IMR-90 (cell line): ENCODE data around the gene TMEM239. TPM values are rescaled to one million over a fixed set of nuclear protein-coding genes. Genes with fewer than 3 reads are reported as not detected.

ENCODE experiments used
- ATAC-seq: fragments of 200-7000 bp; cut with Tn5 transposase; 2 replicates; pipeline ENCODE4 v1.9.1; 2020; ENCODE audit warnings: low read depth, mild to moderate bottlenecking, moderate library complexity
- BruUV-seq: library from RNA; stranded (reverse); fragments of 400-500 nt; replicated peaks from 2 replicates; lab custom pipeline; 2021; lab: Mats Ljungman, UMichigan
- CTCF ChIA-PET: fragments of 300-600 bp; formaldehyde crosslinking; extraction: SDS; loops from one replicate; lab custom pipeline; 2021; ENCODE audit warnings: antibody characterized with exemption; lab: Yijun Ruan, JAX
- POLR2A ChIA-PET: fragments of 300-600 bp; sonication (Branson Sonifier 250); formaldehyde crosslinking; loops from one replicate; lab custom pipeline; 2022; ENCODE audit warnings: antibody characterized with exemption; ENCODE audit not compliant: unreplicated experiment; lab: Charles Lee
- DNase-seq: peaks from one replicate; pipeline ENCODE4 v3.0.0; 2013
- H2AFZ ChIP-seq: replicated peaks from 2 replicates; pipeline ENCODE3; 2013; ENCODE audit warnings: low read length, mild to moderate bottlenecking; ENCODE audit not compliant: poor library complexity
- H2AK5ac ChIP-seq: 2 replicates; pipeline ENCODE4 v1.6.1; 2013; ENCODE audit warnings: low read depth, low read length, inconsistent platforms
- H2AK9ac ChIP-seq: replicated peaks from 2 replicates; pipeline ENCODE3; 2013; ENCODE audit warnings: mild to moderate bottlenecking, low read depth, low read length, moderate library complexity; ENCODE audit not compliant: poor library complexity
- H2BK120ac ChIP-seq: 2 replicates; pipeline ENCODE4 v1.6.1; 2013; ENCODE audit warnings: low read depth, low read length, inconsistent platforms
- H2BK15ac ChIP-seq: 3 replicates; pipeline ENCODE4 v1.6.1; 2013; ENCODE audit warnings: low read depth, low read length, inconsistent platforms
- H2BK20ac ChIP-seq: 2 replicates; pipeline ENCODE4 v1.6.1; 2013; ENCODE audit warnings: low read depth, mild to moderate bottlenecking, inconsistent platforms, low read length, moderate library complexity
- H2BK5ac ChIP-seq: 2 replicates; pipeline ENCODE4 v1.6.1; 2013; ENCODE audit warnings: mild to moderate bottlenecking, low read depth, low read length, inconsistent platforms; ENCODE audit not compliant: poor library complexity, severe bottlenecking
- H3K14ac ChIP-seq: replicated peaks from 2 replicates; pipeline ENCODE4 v1.6.1; 2013; ENCODE audit warnings: low read depth, low read length, inconsistent platforms
- H3K18ac ChIP-seq: 2 replicates; pipeline ENCODE4 v1.6.1; 2013; ENCODE audit warnings: low read depth, low read length, control low read depth
- H3K23ac ChIP-seq: 2 replicates; pipeline ENCODE4 v1.6.1; 2013; ENCODE audit warnings: low read depth, low read length, inconsistent platforms
- H3K27ac ChIP-seq: 2 replicates; pipeline ENCODE4 v1.5.1; 2013; ENCODE audit warnings: mild to moderate bottlenecking, control low read depth, low read length; ENCODE audit not compliant: insufficient read depth
- H3K27me3 ChIP-seq: 2 replicates; pipeline ENCODE4 v1.6.1; 2013; ENCODE audit warnings: low read length; ENCODE audit not compliant: control insufficient read depth, insufficient read depth
- H3K36me3 ChIP-seq: 2 replicates; pipeline ENCODE4 v1.6.1; 2013; ENCODE audit warnings: low read length, mixed read lengths; ENCODE audit not compliant: control insufficient read depth, insufficient read depth
- H3K4ac ChIP-seq: 2 replicates; pipeline ENCODE4 v1.6.1; 2013; ENCODE audit warnings: low read depth, low read length, inconsistent platforms
- H3K4me1 ChIP-seq: 2 replicates; pipeline ENCODE4 v1.6.1; 2013; ENCODE audit warnings: low read length, mixed read lengths; ENCODE audit not compliant: control insufficient read depth, insufficient read depth
- H3K4me2 ChIP-seq: 2 replicates; pipeline ENCODE4 v1.6.1; 2013; ENCODE audit warnings: low read depth, mild to moderate bottlenecking, control low read depth, low read length, moderate library complexity
- H3K4me3 ChIP-seq: 2 replicates; pipeline ENCODE4 v1.5.1; 2013; ENCODE audit warnings: low read depth, mild to moderate bottlenecking, control low read depth, low read length, moderate library complexity; ENCODE audit not compliant: insufficient read depth
- H3K56ac ChIP-seq: 2 replicates; pipeline ENCODE4 v1.6.1; 2013; ENCODE audit warnings: low read length, inconsistent platforms; ENCODE audit not compliant: insufficient read depth; ENCODE audit errors: extremely low read depth
- H3K79me1 ChIP-seq, 2 experiments: 2 replicates each; pipeline ENCODE4 v1.6.1; 2013; ENCODE audit warnings: low read length in 2 of 2, inconsistent platforms in 1 of 2, low read depth in 1 of 2
- H3K9ac ChIP-seq: 2 replicates; pipeline ENCODE4 v1.6.1; 2013; ENCODE audit warnings: low read depth, low read length, control low read depth
- H3K9me1 ChIP-seq: 2 replicates; pipeline ENCODE4 v1.6.1; 2013; ENCODE audit warnings: low read length, inconsistent platforms; ENCODE audit not compliant: insufficient read depth
- H3K9me3 ChIP-seq: 2 replicates; pipeline ENCODE4 v1.6.1; 2013; ENCODE audit warnings: low read length; ENCODE audit not compliant: control insufficient read depth, insufficient read depth
- H4K20me1 ChIP-seq: 2 replicates; pipeline ENCODE4 v1.6.1; 2013; ENCODE audit warnings: low read length, inconsistent platforms; ENCODE audit not compliant: insufficient read depth
- H4K5ac ChIP-seq: 2 replicates; pipeline ENCODE4 v1.6.1; 2013; ENCODE audit warnings: mild to moderate bottlenecking, low read depth, low read length, control low read depth
- H4K8ac ChIP-seq, 2 experiments: 2 replicates each; pipeline ENCODE4 v1.6.1; 2013; ENCODE audit warnings: low read depth in 2 of 2, low read length in 2 of 2, control low read depth in 1 of 2, inconsistent platforms in 1 of 2
- H4K91ac ChIP-seq: 2 replicates; pipeline ENCODE4 v1.6.1; 2013; ENCODE audit warnings: low read depth, low read length, inconsistent platforms; ENCODE audit not compliant: insufficient read depth
- CHD1 ChIP-seq: IDR thresholded peaks from 2 replicates; pipeline ENCODE4 v1.6.1; 2012; ENCODE audit warnings: low read depth, low read length, improper control_type of control experiment
- WGBS, 2 experiments: methylation state at CpG; one replicate each; pipeline versions ENCODE4 v1.1.5 to v1.1.7; 2013; ENCODE audit warnings: missing lambda C conversion rate in 2 of 2; ENCODE audit not compliant: insufficient read length in 1 of 2; ENCODE audit errors: extremely low coverage in 2 of 2; 5-methylcytosine and 5-hydroxymethylcytosine counted together
- dilution Hi-C: fragments of 300-500 bp; cut with HindIII; formaldehyde crosslinking; loops from one replicate; pipeline ENCODE4 v1.14.3; 2018; ENCODE audit warnings: low sequenced_read_pairs; ENCODE audit not compliant: unreplicated experiment
- in situ Hi-C: fragments of 300-500 bp; cut with MboI; formaldehyde crosslinking; loops from 3 replicates; pipeline ENCODE4 v1.14.3; 2019; ENCODE audit warnings: low sequenced_read_pairs, inconsistent platforms, mixed read lengths
- intact Hi-C: fragments of 100-400 bp; cut with micrococcal nuclease; formaldehyde crosslinking; loops from 2 replicates; pipeline ENCODE4 v1.10.0; 2022
- polyA plus RNA-seq, 3 experiments: library from polyadenylated mRNA; depleted of rRNA; stranded (reverse); fragments of >200 nt; gene quantifications; 2 replicates each; pipeline ENCODE4 v1.2.3, GENCODE V29; 2012; ENCODE audit warnings: low replicate concordance in 1 of 3
- total RNA-seq: library from RNA; depleted of rRNA; stranded (reverse); fragments of >200 nt; gene quantifications from 2 replicates; pipeline ENCODE4 v1.2.3, GENCODE V29; 2012

The TMEM239 gene
- total and polyA plus RNA-seq, 2 of the 4 experiments (the other 2 are of a cell fraction): 0.32 TPM; not detected in 1

GRCh38 chr20:2846698-2847097 lies 30.5 kb downstream of the TMEM239 start:
- Histone ChIP-seq H3K4me3 (no peak overlapping the region), H2AK5ac (no peak overlapping the region), H3K36me3 (peaks cover 3% of the 10 kb centered on the region; the same call in 1 of the 2 replicates), H2BK15ac (no peak overlapping the region), H3K9me3 (no peaks in the 10 kb centered on the region), H3K79me1 (peaks cover 27 to 40% of the 10 kb centered on the region in 2 experiments), H2BK5ac (no peak overlapping the region), H3K4me1 (no peaks in the 10 kb centered on the region; the same call in 1 of the 2 replicates), H2AFZ (no peak overlapping the region), H3K4ac (no peak overlapping the region), H3K23ac (no peak overlapping the region), H3K27ac (no peak overlapping the region), H3K9me1 (no peaks in the 10 kb centered on the region; the same call in 1 of the 2 replicates), H4K20me1 (0 out of 2 replicates have a peak, but pooled peaks cover under 1% of the 10 kb centered on the region), H4K5ac (no peak overlapping the region), H3K27me3 (no peaks in the 10 kb centered on the region), H3K9ac (no peak overlapping the region), H4K91ac (no peak overlapping the region), H3K14ac (no peak overlapping the region), H2AK9ac (no peak overlapping the region), H3K18ac (no peak overlapping the region), H3K56ac (no peak overlapping the region), H4K8ac (no peak overlapping the region), H2BK20ac (no peak overlapping the region), H3K4me2 (no peak overlapping the region), H2BK120ac (no peak overlapping the region)
- POLR2A ChIA-PET: no interaction called here
- dilution Hi-C loops: no loop called here
- BruUV-seq: no TSS peak
- CTCF ChIA-PET: no interaction called here
- ATAC-seq: no peak
- intact Hi-C loops: no loop called here
- in situ Hi-C loops: loop anchor here (25.0 kb wide), 1 partner anchor 334 kb away; the partner anchor contains the start of gene ZNF343
- DNase-seq: no peak
- 81% methylated on average over 4 of the region's 5 CpGs; no CpG with 5 or more reads in 1 of the 2 experiments for WGBS, 2 experiments
- no peak for TF ChIP-seq CHD1
